HAP-1 (cell line): Measurements from ENCODE around the gene HIGD1A.
A peak's percentile ranks its signal among the peaks of the same experiment; 100 is the strongest.

Source experiments
- DNase-seq, 2 experiments: peaks; one replicate each; pipeline ENCODE4 v3.0.0-alpha.2; 2016 to 2020; ENCODE audit warnings: low spot score in 2 of 2
- H3K27me3 ChIP-seq: fragments of 250-450 bp; sonication (Bioruptor Pico); 2 replicates; pipeline ENCODE4 v1.5.1; 2020; ENCODE audit warnings: low read depth, mild to moderate bottlenecking, moderate library complexity
- H3K36me3 ChIP-seq: fragments of 250-450 bp; sonication (Bioruptor Pico); replicated peaks from 2 replicates; pipeline ENCODE4 v1.5.1; 2020; ENCODE audit warnings: mild to moderate bottlenecking
- H3K4me1 ChIP-seq: fragments of 250-450 bp; sonication (Bioruptor Pico); 2 replicates; pipeline ENCODE4 v1.5.1; 2020; ENCODE audit warnings: mild to moderate bottlenecking
- H3K4me3 ChIP-seq: fragments of 250-450 bp; sonication (Bioruptor Pico); 2 replicates; pipeline ENCODE4 v1.5.1; 2020; ENCODE audit warnings: mild to moderate bottlenecking, moderate library complexity
- H3K9me3 ChIP-seq: fragments of 250-450 bp; sonication (Bioruptor Pico); 2 replicates; pipeline ENCODE4 v1.5.1; 2020; ENCODE audit warnings: mild to moderate bottlenecking, moderate library complexity
- in situ Hi-C: fragments of 300-500 bp; cut with MboI; formaldehyde crosslinking; loops from 3 replicates; pipeline ENCODE4 v1.14.3; 2020; ENCODE audit warnings: low sequenced_read_pairs, inconsistent platforms, mixed read lengths

The HIGD1A gene

DNA sequence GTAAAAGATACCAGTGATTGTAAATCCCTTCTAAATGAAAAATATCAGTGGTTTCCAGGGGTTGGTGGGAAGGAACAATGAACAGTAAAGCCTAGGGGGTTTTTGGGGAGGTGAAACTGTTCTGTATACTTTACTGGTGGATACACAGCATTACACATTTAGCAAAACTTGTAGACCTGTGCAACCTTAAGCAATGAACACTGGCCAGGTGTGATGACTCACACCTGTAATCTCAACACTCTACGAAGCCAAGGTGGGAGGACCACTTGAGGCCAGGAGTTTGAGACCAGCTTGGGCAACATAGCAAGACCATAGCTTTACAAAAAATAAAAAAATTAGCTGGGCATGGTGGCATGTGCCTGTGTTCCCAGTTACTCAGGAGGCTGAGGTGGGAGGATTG lies 33.0 kb downstream of the HIGD1A start:
- no peak overlapping the region for H3K4me3 ChIP-seq
- in situ Hi-C loops, result no loop called here

DNA sequence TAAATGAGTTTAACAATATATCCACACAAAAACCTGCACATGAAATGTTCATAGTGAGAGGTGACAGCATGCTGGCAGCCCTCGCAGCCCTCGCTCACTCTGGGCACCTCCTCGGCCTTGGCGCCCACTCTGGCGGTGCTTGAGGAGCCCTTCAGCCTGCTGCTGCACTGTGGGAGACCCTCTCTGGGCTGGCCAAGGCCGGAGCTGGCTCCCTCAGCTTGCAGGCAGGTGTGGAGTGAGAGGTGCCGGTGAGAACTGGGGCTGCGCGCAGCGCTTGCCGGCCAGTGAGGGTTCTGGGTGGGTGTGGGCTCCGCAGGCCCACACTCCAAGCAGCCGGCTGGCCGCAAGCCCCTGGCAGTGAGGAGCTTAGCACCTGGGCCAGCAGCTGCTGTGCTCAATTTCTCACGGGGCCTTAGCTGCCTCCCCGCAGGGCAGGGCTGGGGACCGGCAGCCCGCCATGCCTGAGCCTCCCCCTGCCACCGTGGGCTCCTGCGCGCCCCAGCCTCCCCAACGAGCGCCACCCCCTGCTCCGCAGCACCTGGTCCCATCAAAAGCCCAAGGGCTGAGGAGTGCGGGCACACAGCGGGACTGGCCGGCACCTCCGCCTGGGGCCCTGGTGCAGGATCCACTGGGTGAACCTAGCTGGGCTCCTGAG lies 34.7 kb downstream of the HIGD1A start:
- no peaks in the 10 kb centered on the region for H3K36me3 ChIP-seq
- in situ Hi-C loops, result no loop called here
- H3K9me3 ChIP-seq, result no peaks in the 10 kb centered on the region; the same call in 1 of the 2 replicates
- no peak for DNase-seq
- peaks cover 10% of the 10 kb centered on the region for H3K4me1 ChIP-seq
- H3K4me3 ChIP-seq, result no peak overlapping the region
- peaks cover 26% of the 10 kb centered on the region for H3K27me3 ChIP-seq

More for the DNA sequence above, 33.0 kb downstream of the HIGD1A start:
- no peaks in the 10 kb centered on the region for H3K36me3 ChIP-seq
- H3K9me3 ChIP-seq, result no peaks in the 10 kb centered on the region; the same call in 1 of the 2 replicates
- DNase-seq, result no peak
- peaks cover 18% of the 10 kb centered on the region for H3K27me3 ChIP-seq
- peaks cover 3% of the 10 kb centered on the region for H3K4me1 ChIP-seq

GRCh38 chr3:42764561-42765295 lies 39.6 kb downstream of the HIGD1A start:
- in situ Hi-C loops, result no loop called here
- DNase-seq, result peak; percentile 62 to 99
- no peaks in the 10 kb centered on the region for H3K36me3 ChIP-seq
- H3K4me1 ChIP-seq, result peaks cover 14% of the 10 kb centered on the region
- H3K4me3 ChIP-seq, result no peak overlapping the region
- H3K27me3 ChIP-seq, result peaks cover 46% of the 10 kb centered on the region
- no peaks in the 10 kb centered on the region for H3K9me3 ChIP-seq

GRCh38 chr3:42764115-42764514 lies 40.2 kb downstream of the HIGD1A start:
- Histone ChIP-seq H3K9me3 (no peaks in the 10 kb centered on the region), H3K36me3 (no peaks in the 10 kb centered on the region), H3K27me3 (peaks cover 52% of the 10 kb centered on the region), H3K4me3 (no peak overlapping the region), H3K4me1 (peaks cover 14% of the 10 kb centered on the region)
- in situ Hi-C loops, result no loop called here
- DNase-seq, result no peak

DNA sequence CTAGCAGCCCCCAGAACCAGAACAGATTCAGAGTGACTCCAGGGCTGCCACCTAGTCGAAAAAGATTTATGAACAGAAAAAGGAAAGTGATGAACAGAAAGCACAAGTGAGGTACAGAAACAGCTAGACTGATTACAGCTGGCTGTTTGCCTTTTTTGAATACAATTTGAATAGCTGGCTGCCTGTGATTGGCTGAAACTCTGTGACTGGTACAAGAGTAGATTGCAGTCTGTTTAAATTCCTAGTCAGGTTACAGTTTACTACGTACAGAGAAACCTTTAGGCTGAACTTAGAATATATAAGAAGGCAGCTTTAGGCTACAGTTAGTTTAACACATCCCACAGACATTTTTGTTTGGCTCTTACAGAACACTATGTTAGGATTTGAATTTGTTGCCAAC lies 41.3 kb downstream of the HIGD1A start:
- Histone ChIP-seq H3K36me3 (no peaks in the 10 kb centered on the region), H3K4me3 (no peak overlapping the region), H3K4me1 (peaks cover 14% of the 10 kb centered on the region), H3K9me3 (no peaks in the 10 kb centered on the region), H3K27me3 (peaks cover 58% of the 10 kb centered on the region)
- in situ Hi-C loops, result no loop called here
- DNase-seq, result no peak

- Histone ChIP-seq H3K4me3 (no peak overlapping the region), H3K4me1 (peaks cover 14% of the 10 kb centered on the region), H3K9me3 (no peaks in the 10 kb centered on the region), H3K36me3 (no peaks in the 10 kb centered on the region), H3K27me3 (peaks cover 61% of the 10 kb centered on the region)
- in situ Hi-C loops, result no loop called here
- no peak for DNase-seq
These were observed 42.1 kb downstream of the HIGD1A start for GRCh38 chr3:42762046-42762724.

- Histone ChIP-seq H3K4me1 (no peaks in the 10 kb centered on the region), H3K36me3 (no peaks in the 10 kb centered on the region), H3K9me3 (no peaks in the 10 kb centered on the region), H3K4me3 (no peak overlapping the region), H3K27me3 (peaks cover 60% of the 10 kb centered on the region)
- in situ Hi-C loops, result no loop called here
- DNase-seq, result no peak
These were observed 46.2 kb downstream of the HIGD1A start for GRCh38 chr3:42758126-42758525.

- no peaks in the 10 kb centered on the region for H3K4me1 ChIP-seq
- no peak for DNase-seq
- H3K9me3 ChIP-seq, result no peaks in the 10 kb centered on the region
- H3K4me3 ChIP-seq, result no peak overlapping the region
- H3K27me3 ChIP-seq, result peaks cover 50% of the 10 kb centered on the region
- no peaks in the 10 kb centered on the region for H3K36me3 ChIP-seq
- in situ Hi-C loops, result no loop called here
These were observed 47.5 kb downstream of the HIGD1A start for GRCh38 chr3:42756681-42757213.

DNA sequence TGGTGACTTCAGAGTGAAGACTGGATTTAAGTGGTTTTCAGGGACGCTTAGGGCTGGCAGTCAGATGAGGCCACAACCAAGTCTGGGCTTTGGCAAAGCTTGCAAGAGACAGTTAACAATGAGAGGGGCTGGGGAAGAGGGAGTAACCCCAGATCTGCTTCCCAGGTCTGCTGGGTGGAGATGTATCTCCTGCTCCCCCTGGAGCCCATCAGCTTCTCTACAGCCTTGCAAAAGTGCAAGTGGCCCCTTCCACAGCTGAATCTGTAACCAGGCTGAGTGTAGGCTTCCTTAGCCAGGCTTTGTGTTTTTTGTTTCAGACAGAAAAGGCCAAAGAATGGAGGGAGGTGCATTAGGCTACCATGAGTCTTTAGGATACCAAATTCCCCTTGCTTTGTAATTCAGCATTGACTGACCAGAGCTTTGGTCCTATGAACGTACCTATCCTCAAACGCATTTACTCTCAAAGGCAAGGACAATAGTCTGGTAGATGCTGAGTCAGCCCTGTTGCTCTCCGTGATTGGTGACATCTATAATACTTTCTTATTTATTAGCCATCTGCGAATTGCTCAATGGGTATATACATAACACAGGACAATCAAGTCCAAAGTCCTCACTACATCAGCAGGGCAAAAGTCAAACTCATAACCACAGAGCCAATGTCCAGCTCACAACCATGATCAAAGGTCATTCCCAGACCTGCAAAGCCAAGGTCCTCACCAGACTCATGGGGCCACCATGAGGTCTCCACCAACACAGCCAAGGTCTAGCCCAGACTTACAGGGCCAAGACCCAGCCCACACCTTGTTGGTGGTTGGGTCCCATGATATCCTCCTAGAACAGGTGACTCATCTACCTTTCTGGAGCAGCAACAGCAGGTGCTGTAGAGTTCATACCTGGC lies 48.4 kb downstream of the HIGD1A start:
- H3K36me3 ChIP-seq, result no peaks in the 10 kb centered on the region
- peak; percentile 28 to 64 for DNase-seq
- in situ Hi-C loops, result no loop called here
- H3K27me3 ChIP-seq, result peaks cover 44% of the 10 kb centered on the region
- H3K4me1 ChIP-seq, result no peaks in the 10 kb centered on the region
- no peaks in the 10 kb centered on the region for H3K9me3 ChIP-seq
- H3K4me3 ChIP-seq, result no peak overlapping the region

- Histone ChIP-seq H3K9me3 (no peaks in the 10 kb centered on the region), H3K4me3 (no peak overlapping the region), H3K36me3 (no peaks in the 10 kb centered on the region), H3K4me1 (no peaks in the 10 kb centered on the region), H3K27me3 (peaks cover 30% of the 10 kb centered on the region)
- in situ Hi-C loops, result no loop called here
- no peak for DNase-seq
These were observed 50.5 kb downstream of the HIGD1A start for GRCh38 chr3:42753757-42754156.

GRCh38 chr3:42752961-42753360 lies 51.3 kb downstream of the HIGD1A start:
- Histone ChIP-seq H3K4me3 (no peak overlapping the region), H3K27me3 (peaks cover 22% of the 10 kb centered on the region), H3K36me3 (no peaks in the 10 kb centered on the region), H3K4me1 (no peaks in the 10 kb centered on the region), H3K9me3 (no peaks in the 10 kb centered on the region)
- in situ Hi-C loops, result no loop called here
- DNase-seq, result no peak

GRCh38 chr3:42752441-42752840 lies 51.8 kb downstream of the HIGD1A start:
- DNase-seq, result no peak
- no peaks in the 10 kb centered on the region for H3K36me3 ChIP-seq
- H3K4me3 ChIP-seq, result no peak overlapping the region
- H3K27me3 ChIP-seq, result peaks cover 17% of the 10 kb centered on the region
- H3K4me1 ChIP-seq, result no peaks in the 10 kb centered on the region
- no peaks in the 10 kb centered on the region for H3K9me3 ChIP-seq
- in situ Hi-C loops, result no loop called here

GRCh38 chr3:42751609-42752008 lies 52.7 kb downstream of the HIGD1A start:
- Histone ChIP-seq H3K4me1 (no peaks in the 10 kb centered on the region), H3K4me3 (no peak overlapping the region), H3K36me3 (no peaks in the 10 kb centered on the region), H3K27me3 (peaks cover 17% of the 10 kb centered on the region), H3K9me3 (no peaks in the 10 kb centered on the region)
- in situ Hi-C loops, result no loop called here
- no peak for DNase-seq
